ENCODE results near the gene BTBD16. TPM values are rescaled to one million over a fixed set of nuclear protein-coding genes. Genes with fewer than 3 reads are reported as not detected.

BTBD16 gene
- total RNA-seq, 1 experiment from 2014 or later, result not detected

GRCh38 chr10:122253605-122254004 lies 17.5 kb upstream of the BTBD16 start:
- no peaks in the 10 kb centered on the region for H3K9me3 ChIP-seq (ENCODE audit: control insufficient read depth, low read depth, low read length)
- H3K27me3 ChIP-seq (ENCODE audit: insufficient read depth, low read length), result no peaks in the 10 kb centered on the region
- no peak overlapping the region for H2BK20ac ChIP-seq (ENCODE audit: low read depth, low read length, poor library complexity, severe bottlenecking)
- H2AFZ ChIP-seq (ENCODE audit: low read length), result no peak overlapping the region
- no peak overlapping the region for H3K18ac ChIP-seq (ENCODE audit: insufficient read length, low read depth, low read length)
- Mint-ChIP-seq H3K9me3 (no peaks in the 10 kb centered on the region), H3K36me3 (ENCODE audit: insufficient read depth in 1 of 3, low read depth in 3 of 3) (peaks cover 19 to 39% (median 29%) of the 10 kb centered on the region in 3 experiments; a peak in 6 of 7 replicates), H3K4me3 (no peak overlapping the region), H3K27me3 (ENCODE audit: low read depth) (no peaks in the 10 kb centered on the region), H3K4me1 (peaks cover 8 to 25% of the 10 kb centered on the region in 2 experiments), H3K27ac (no peak overlapping the region)
- H4K91ac ChIP-seq (ENCODE audit: insufficient read length, low read depth, low read length), result no peak overlapping the region
- H3K79me1 ChIP-seq (ENCODE audit: insufficient read depth, low read depth, low read length, poor library complexity, severe bottlenecking), result no peaks in the 10 kb centered on the region
- H2BK5ac ChIP-seq (ENCODE audit: insufficient read length, low read length), result no peak overlapping the region
- H2BK120ac ChIP-seq (ENCODE audit: low read depth, low read length, poor library complexity, severe bottlenecking), result no peak overlapping the region
- DNase-seq, result no peak
- no peak overlapping the region for H3K27ac ChIP-seq (ENCODE audit: insufficient read length, low read depth, low read length)
- TF ChIP-seq, protein P1, sequence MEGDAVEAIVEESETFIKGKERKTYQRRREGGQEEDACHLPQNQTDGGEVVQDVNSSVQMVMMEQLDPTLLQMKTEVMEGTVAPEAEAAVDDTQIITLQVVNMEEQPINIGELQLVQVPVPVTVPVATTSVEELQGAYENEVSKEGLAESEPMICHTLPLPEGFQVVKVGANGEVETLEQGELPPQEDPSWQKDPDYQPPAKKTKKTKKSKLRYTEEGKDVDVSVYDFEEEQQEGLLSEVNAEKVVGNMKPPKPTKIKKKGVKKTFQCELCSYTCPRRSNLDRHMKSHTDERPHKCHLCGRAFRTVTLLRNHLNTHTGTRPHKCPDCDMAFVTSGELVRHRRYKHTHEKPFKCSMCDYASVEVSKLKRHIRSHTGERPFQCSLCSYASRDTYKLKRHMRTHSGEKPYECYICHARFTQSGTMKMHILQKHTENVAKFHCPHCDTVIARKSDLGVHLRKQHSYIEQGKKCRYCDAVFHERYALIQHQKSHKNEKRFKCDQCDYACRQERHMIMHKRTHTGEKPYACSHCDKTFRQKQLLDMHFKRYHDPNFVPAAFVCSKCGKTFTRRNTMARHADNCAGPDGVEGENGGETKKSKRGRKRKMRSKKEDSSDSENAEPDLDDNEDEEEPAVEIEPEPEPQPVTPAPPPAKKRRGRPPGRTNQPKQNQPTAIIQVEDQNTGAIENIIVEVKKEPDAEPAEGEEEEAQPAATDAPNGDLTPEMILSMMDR (conservative IDR thresholded peaks at IDR 0.05), result no peak
- H3K79me2 ChIP-seq (ENCODE audit: insufficient read depth, low read length), result no peaks in the 10 kb centered on the region
- H3K4me1 ChIP-seq (ENCODE audit: insufficient read depth, low read length), result no peaks in the 10 kb centered on the region
- H4K8ac ChIP-seq (replicated peaks; ENCODE audit: insufficient read length, low read depth, low read length), result no peak overlapping the region
- no peaks in the 10 kb centered on the region for H4K20me1 ChIP-seq (ENCODE audit: control insufficient read depth, insufficient read depth, insufficient read length)
- no peak overlapping the region for H2AK5ac ChIP-seq (ENCODE audit: insufficient read length, low read length)
- H2BK12ac ChIP-seq (ENCODE audit: insufficient read length, low read depth, low read length), result no peak overlapping the region
- H2BK15ac ChIP-seq (ENCODE audit: low read depth, low read length), result no peak overlapping the region
- H3K56ac ChIP-seq (ENCODE audit: insufficient read length, low read depth, low read length), result no peak overlapping the region
- H3K23ac ChIP-seq (ENCODE audit: insufficient read length, low read depth, low read length), result no peak overlapping the region
- no peak overlapping the region for H3T11ph ChIP-seq (ENCODE audit: low read length)
- H4K5ac ChIP-seq (ENCODE audit: insufficient read length, low read depth, low read length), result no peak overlapping the region
- H3K14ac ChIP-seq (ENCODE audit: insufficient read depth, low read length), result no peak overlapping the region
- no peak overlapping the region for H3K9ac ChIP-seq (ENCODE audit: extremely low read depth, insufficient read length, low read length)
- no CpG with 5 or more reads among the region's 2 CpGs for WGBS (ENCODE audit: extremely low coverage, insufficient read length, low lambda C conversion rate)
- H3K4ac ChIP-seq (ENCODE audit: low read depth, low read length), result no peak overlapping the region
- no peaks in the 10 kb centered on the region for H3K23me2 ChIP-seq (ENCODE audit: insufficient read length, low read depth, low read length, poor library complexity, severe bottlenecking)
- no peak overlapping the region for H3K4me2 ChIP-seq (ENCODE audit: insufficient read depth, insufficient read length, low read length)
